IMR-90 (cell line): ENCODE measurements around the gene TMEM62. TPM values are rescaled to one million over a fixed set of nuclear protein-coding genes. Genes with fewer than 3 reads are reported as not detected.

Experiments
- ATAC-seq: fragments of 200-7000 bp; cut with Tn5 transposase; 2 replicates; pipeline ENCODE4 v1.9.1; 2020; ENCODE audit warnings: low read depth, mild to moderate bottlenecking, moderate library complexity
- BruUV-seq: library from RNA; stranded (reverse); fragments of 400-500 nt; replicated peaks from 2 replicates; lab custom pipeline; 2021; lab: Mats Ljungman, UMichigan
- CTCF ChIA-PET: fragments of 300-600 bp; formaldehyde crosslinking; extraction: SDS; loops from one replicate; lab custom pipeline; 2021; ENCODE audit warnings: antibody characterized with exemption; lab: Yijun Ruan, JAX
- POLR2A ChIA-PET: fragments of 300-600 bp; sonication (Branson Sonifier 250); formaldehyde crosslinking; loops from one replicate; lab custom pipeline; 2022; ENCODE audit warnings: antibody characterized with exemption; ENCODE audit not compliant: unreplicated experiment; lab: Charles Lee
- DNase-seq: peaks from one replicate; pipeline ENCODE4 v3.0.0; 2013
- H2AFZ ChIP-seq: replicated peaks from 2 replicates; pipeline ENCODE3; 2013; ENCODE audit warnings: low read length, mild to moderate bottlenecking; ENCODE audit not compliant: poor library complexity
- H2AK5ac ChIP-seq: 2 replicates; pipeline ENCODE4 v1.6.1; 2013; ENCODE audit warnings: low read depth, low read length, inconsistent platforms
- H2AK9ac ChIP-seq: replicated peaks from 2 replicates; pipeline ENCODE3; 2013; ENCODE audit warnings: mild to moderate bottlenecking, low read depth, low read length, moderate library complexity; ENCODE audit not compliant: poor library complexity
- H2BK120ac ChIP-seq: 2 replicates; pipeline ENCODE4 v1.6.1; 2013; ENCODE audit warnings: low read depth, low read length, inconsistent platforms
- H2BK15ac ChIP-seq: 3 replicates; pipeline ENCODE4 v1.6.1; 2013; ENCODE audit warnings: low read depth, low read length, inconsistent platforms
- H2BK20ac ChIP-seq: 2 replicates; pipeline ENCODE4 v1.6.1; 2013; ENCODE audit warnings: low read depth, mild to moderate bottlenecking, inconsistent platforms, low read length, moderate library complexity
- H2BK5ac ChIP-seq: 2 replicates; pipeline ENCODE4 v1.6.1; 2013; ENCODE audit warnings: mild to moderate bottlenecking, low read depth, low read length, inconsistent platforms; ENCODE audit not compliant: poor library complexity, severe bottlenecking
- H3K14ac ChIP-seq: replicated peaks from 2 replicates; pipeline ENCODE4 v1.6.1; 2013; ENCODE audit warnings: low read depth, low read length, inconsistent platforms
- H3K18ac ChIP-seq: 2 replicates; pipeline ENCODE4 v1.6.1; 2013; ENCODE audit warnings: low read depth, low read length, control low read depth
- H3K23ac ChIP-seq: 2 replicates; pipeline ENCODE4 v1.6.1; 2013; ENCODE audit warnings: low read depth, low read length, inconsistent platforms
- H3K27ac ChIP-seq: 2 replicates; pipeline ENCODE4 v1.5.1; 2013; ENCODE audit warnings: mild to moderate bottlenecking, control low read depth, low read length; ENCODE audit not compliant: insufficient read depth
- H3K27me3 ChIP-seq: 2 replicates; pipeline ENCODE4 v1.6.1; 2013; ENCODE audit warnings: low read length; ENCODE audit not compliant: control insufficient read depth, insufficient read depth
- H3K36me3 ChIP-seq: 2 replicates; pipeline ENCODE4 v1.6.1; 2013; ENCODE audit warnings: low read length, mixed read lengths; ENCODE audit not compliant: control insufficient read depth, insufficient read depth
- H3K4ac ChIP-seq: 2 replicates; pipeline ENCODE4 v1.6.1; 2013; ENCODE audit warnings: low read depth, low read length, inconsistent platforms
- H3K4me1 ChIP-seq: 2 replicates; pipeline ENCODE4 v1.6.1; 2013; ENCODE audit warnings: low read length, mixed read lengths; ENCODE audit not compliant: control insufficient read depth, insufficient read depth
- H3K4me2 ChIP-seq: 2 replicates; pipeline ENCODE4 v1.6.1; 2013; ENCODE audit warnings: low read depth, mild to moderate bottlenecking, control low read depth, low read length, moderate library complexity
- H3K4me3 ChIP-seq: 2 replicates; pipeline ENCODE4 v1.5.1; 2013; ENCODE audit warnings: low read depth, mild to moderate bottlenecking, control low read depth, low read length, moderate library complexity; ENCODE audit not compliant: insufficient read depth
- H3K56ac ChIP-seq: 2 replicates; pipeline ENCODE4 v1.6.1; 2013; ENCODE audit warnings: low read length, inconsistent platforms; ENCODE audit not compliant: insufficient read depth; ENCODE audit errors: extremely low read depth
- H3K79me1 ChIP-seq, 2 experiments: 2 replicates each; pipeline ENCODE4 v1.6.1; 2013; ENCODE audit warnings: low read length in 2 of 2, inconsistent platforms in 1 of 2, low read depth in 1 of 2
- H3K9ac ChIP-seq: 2 replicates; pipeline ENCODE4 v1.6.1; 2013; ENCODE audit warnings: low read depth, low read length, control low read depth
- H3K9me1 ChIP-seq: 2 replicates; pipeline ENCODE4 v1.6.1; 2013; ENCODE audit warnings: low read length, inconsistent platforms; ENCODE audit not compliant: insufficient read depth
- H3K9me3 ChIP-seq: 2 replicates; pipeline ENCODE4 v1.6.1; 2013; ENCODE audit warnings: low read length; ENCODE audit not compliant: control insufficient read depth, insufficient read depth
- H4K20me1 ChIP-seq: 2 replicates; pipeline ENCODE4 v1.6.1; 2013; ENCODE audit warnings: low read length, inconsistent platforms; ENCODE audit not compliant: insufficient read depth
- H4K5ac ChIP-seq: 2 replicates; pipeline ENCODE4 v1.6.1; 2013; ENCODE audit warnings: mild to moderate bottlenecking, low read depth, low read length, control low read depth
- H4K8ac ChIP-seq, 2 experiments: 2 replicates each; pipeline ENCODE4 v1.6.1; 2013; ENCODE audit warnings: low read depth in 2 of 2, low read length in 2 of 2, control low read depth in 1 of 2, inconsistent platforms in 1 of 2
- H4K91ac ChIP-seq: 2 replicates; pipeline ENCODE4 v1.6.1; 2013; ENCODE audit warnings: low read depth, low read length, inconsistent platforms; ENCODE audit not compliant: insufficient read depth
- CEBPB ChIP-seq: IDR thresholded peaks from 2 replicates; pipeline ENCODE4 v1.6.1; 2012; ENCODE audit warnings: low read depth, low read length, improper control_type of control experiment
- CHD1 ChIP-seq: IDR thresholded peaks from 2 replicates; pipeline ENCODE4 v1.6.1; 2012; ENCODE audit warnings: low read depth, low read length, improper control_type of control experiment
- CTCF ChIP-seq: conservative IDR thresholded peaks from 2 replicates; pipeline ENCODE4 v1.5.1; 2012; ENCODE audit warnings: mild to moderate bottlenecking, low read depth, low read length, improper control_type of control experiment
- ELK1 ChIP-seq: fragments of 150-350 bp; IDR thresholded peaks from 2 replicates; pipeline ENCODE4 v1.6.1; 2016; ENCODE audit warnings: low read depth, mild to moderate bottlenecking, low read length, moderate library complexity, borderline replicate concordance
- MAFK ChIP-seq: IDR thresholded peaks from 2 replicates; pipeline ENCODE4 v1.6.1; 2012; ENCODE audit warnings: low read depth, low read length, improper control_type of control experiment
- RAD21 ChIP-seq: IDR thresholded peaks from 2 replicates; pipeline ENCODE4 v1.6.1; 2012; ENCODE audit warnings: low read length, improper control_type of control experiment
- RFX5 ChIP-seq: IDR thresholded peaks from 2 replicates; pipeline ENCODE4 v1.8.0; 2012; ENCODE audit warnings: low read depth, mild to moderate bottlenecking, low read length, moderate library complexity
- SMC3 ChIP-seq: fragments of 150-350 bp; IDR thresholded peaks from 2 replicates; pipeline ENCODE4 v1.6.1; 2016; ENCODE audit warnings: low read depth, mild to moderate bottlenecking, antibody characterized with exemption, low read length, moderate library complexity
- WGBS, 2 experiments: methylation state at CpG; one replicate each; pipeline versions ENCODE4 v1.1.5 to v1.1.7; 2013; ENCODE audit warnings: missing lambda C conversion rate in 2 of 2; ENCODE audit not compliant: insufficient read length in 1 of 2; ENCODE audit errors: extremely low coverage in 2 of 2; 5-methylcytosine and 5-hydroxymethylcytosine counted together
- dilution Hi-C: fragments of 300-500 bp; cut with HindIII; formaldehyde crosslinking; loops from one replicate; pipeline ENCODE4 v1.14.3; 2018; ENCODE audit warnings: low sequenced_read_pairs; ENCODE audit not compliant: unreplicated experiment
- in situ Hi-C: fragments of 300-500 bp; cut with MboI; formaldehyde crosslinking; loops from 3 replicates; pipeline ENCODE4 v1.14.3; 2019; ENCODE audit warnings: low sequenced_read_pairs, inconsistent platforms, mixed read lengths
- intact Hi-C: fragments of 100-400 bp; cut with micrococcal nuclease; formaldehyde crosslinking; loops from 2 replicates; pipeline ENCODE4 v1.10.0; 2022
- polyA plus RNA-seq, 3 experiments: library from polyadenylated mRNA; depleted of rRNA; stranded (reverse); fragments of >200 nt; gene quantifications; 2 replicates each; pipeline ENCODE4 v1.2.3, GENCODE V29; 2012; ENCODE audit warnings: low replicate concordance in 1 of 3
- total RNA-seq: library from RNA; depleted of rRNA; stranded (reverse); fragments of >200 nt; gene quantifications from 2 replicates; pipeline ENCODE4 v1.2.3, GENCODE V29; 2012

TMEM62 gene
- total and polyA plus RNA-seq, 2 of the 4 experiments (the other 2 are of a cell fraction): 3.7 to 5.6 TPM

- no peaks in the 10 kb centered on the region for H3K27me3 ChIP-seq
- no peak overlapping the region; a peak in 1 of 4 replicates for H4K8ac ChIP-seq
- no peak overlapping the region for H4K91ac ChIP-seq
- H2BK5ac ChIP-seq: peak overlapping the region; percentile 5
- peaks cover 28% of the 10 kb centered on the region for H4K20me1 ChIP-seq
- H3K9ac ChIP-seq: no peak overlapping the region
- H2AFZ ChIP-seq: no peak overlapping the region
- in situ Hi-C loops (no loop called here), dilution Hi-C loops (no loop called here), intact Hi-C loops (loop anchor here (10.0 kb wide), 1 partner anchor 88 kb away; the partner anchor contains the start of gene CCNDBP1)
- 77% methylated on average over 4 of the region's 6 CpGs; no CpG with 5 or more reads in 1 of the 2 experiments for WGBS, 2 experiments
- no peak overlapping the region for H2AK5ac ChIP-seq
- peaks cover 12% of the 10 kb centered on the region for H3K4me1 ChIP-seq
- H2BK20ac ChIP-seq: no peak overlapping the region
- no peak overlapping the region for H3K14ac ChIP-seq
- no peak overlapping the region for H2BK15ac ChIP-seq
- peak; percentile 50 for DNase-seq
- H3K18ac ChIP-seq: no peak overlapping the region
- H3K4ac ChIP-seq: no peak overlapping the region
- no peak overlapping the region for H3K27ac ChIP-seq
- no peak overlapping the region for H3K23ac ChIP-seq
- no peak overlapping the region for H2BK120ac ChIP-seq
- H3K79me1 ChIP-seq: peaks cover 19 to 68% of the 10 kb centered on the region in 2 experiments; a peak in 3 of 4 replicates
- H3K9me1 ChIP-seq: peaks cover 13% of the 10 kb centered on the region
- ATAC-seq: no peak
- POLR2A ChIA-PET: no interaction called here
- TF ChIP-seq CEBPB (no peak), RAD21 (no peak), RFX5 (no peak), SMC3 (no peak), CHD1 (no peak), ELK1 (no peak), MAFK (no peak), CTCF (no peak)
- H4K5ac ChIP-seq: no peak overlapping the region
- CTCF ChIA-PET: no interaction called here
- no TSS peak for BruUV-seq
- 0 out of 2 replicates have a peak overlapping the region, but pooled peaks have one; percentile 23 for H3K4me2 ChIP-seq
- H2AK9ac ChIP-seq: no peak overlapping the region
- H3K36me3 ChIP-seq: peaks cover 13% of the 10 kb centered on the region
- H3K56ac ChIP-seq: no peak overlapping the region
- H3K9me3 ChIP-seq: no peaks in the 10 kb centered on the region
- no peak overlapping the region for H3K4me3 ChIP-seq
These were observed 37.0 kb upstream of the TMEM62 start for GRCh38 chr15:43096411-43096810.
